Panc1 (cell line): ENCODE data around the gene PDK2. TPM values are rescaled to one million over a fixed set of nuclear protein-coding genes. Genes with fewer than 3 reads are reported as not detected.

Source experiments
- ATAC-seq: fragments of 200-7000 bp; cut with Tn5 transposase; 2 replicates; pipeline ENCODE4 v1.9.1; 2020; ENCODE audit warnings: mild to moderate bottlenecking, moderate library complexity
- BruUV-seq: library from RNA; stranded (reverse); fragments of 400-500 nt; replicated peaks from 2 replicates; lab custom pipeline; 2021; lab: Mats Ljungman, UMichigan
- CTCF ChIA-PET: fragments of 300-600 bp; sonication (Branson Sonifier 250); formaldehyde crosslinking; loops from one replicate; lab custom pipeline; 2022; ENCODE audit warnings: antibody characterized with exemption; lab: Charles Lee
- POLR2A ChIA-PET: fragments of 300-600 bp; sonication (Branson Sonifier 250); formaldehyde crosslinking; loops from one replicate; lab custom pipeline; 2022; ENCODE audit warnings: antibody characterized with exemption; lab: Charles Lee
- DNase-seq: peaks from one replicate; pipeline ENCODE4 v3.0.0-alpha.2; 2010; ENCODE audit warnings: low read depth, low spot score
- H3K27ac ChIP-seq: 2 replicates; pipeline ENCODE4 v1.5.1; 2011; ENCODE audit warnings: mild to moderate bottlenecking, low read length, inconsistent platforms
- H3K27me3 ChIP-seq: fragments of 200-500 bp; sonication (Bioruptor generic); 2 replicates; pipeline ENCODE4 v1.6.0; 2014; ENCODE audit warnings: low read length, inconsistent platforms; ENCODE audit not compliant: control insufficient read depth, insufficient read depth
- H3K36me3 ChIP-seq: fragments of 200-500 bp; sonication (Bioruptor generic); 2 replicates; pipeline ENCODE4 v1.5.1; 2014; ENCODE audit warnings: inconsistent platforms, mild to moderate bottlenecking, low read length, moderate library complexity; ENCODE audit not compliant: control insufficient read depth, insufficient read depth
- H3K4me1 ChIP-seq: 2 replicates; pipeline ENCODE4 v1.5.1; 2011; ENCODE audit warnings: inconsistent platforms, mild to moderate bottlenecking, low read length, moderate library complexity; ENCODE audit not compliant: control insufficient read depth, insufficient read depth
- H3K4me3 ChIP-seq, 2 experiments: 2 replicates each; pipeline ENCODE4 v1.5.1; 2011 to 2012; ENCODE audit warnings: low read depth in 2 of 2, low read length in 2 of 2, mild to moderate bottlenecking in 2 of 2, inconsistent platforms in 1 of 2, moderate library complexity in 1 of 2
- H3K9me3 ChIP-seq: fragments of 200-500 bp; sonication (Bioruptor generic); 2 replicates; pipeline ENCODE4 v1.5.1; 2014; ENCODE audit warnings: low read depth, mild to moderate bottlenecking, inconsistent platforms, low read length, moderate library complexity; ENCODE audit not compliant: control insufficient read depth, insufficient read depth
- CTCF ChIP-seq: fragments of 450-650 bp; IDR thresholded peaks from 2 replicates; pipeline ENCODE4 v1.5.1; 2017; ENCODE audit warnings: mild to moderate bottlenecking
- POLR2AphosphoS5 ChIP-seq: IDR thresholded peaks from 2 replicates; pipeline ENCODE4 v1.6.1; 2012; ENCODE audit warnings: mild to moderate bottlenecking, low read depth, low read length, moderate library complexity
- REST ChIP-seq, 2 experiments: IDR thresholded peaks; 2 replicates each; pipeline ENCODE4 v1.6.1; 2011 to 2012; ENCODE audit warnings: low read depth in 2 of 2, control low read depth in 1 of 2, low read length in 1 of 2, mild to moderate bottlenecking in 1 of 2, moderate library complexity in 1 of 2; ENCODE audit not compliant: insufficient read depth in 1 of 2
- SIN3A ChIP-seq: IDR thresholded peaks from 2 replicates; pipeline ENCODE4 v1.6.1; 2012; ENCODE audit warnings: low read depth, mild to moderate bottlenecking, low read length, moderate library complexity, borderline replicate concordance; ENCODE audit not compliant: insufficient read depth
- in situ Hi-C: cut with HindIII; loops from 2 replicates; pipeline ENCODE4 v1.10.0; 2016; ENCODE audit warnings: low sequenced_read_pairs, low pct_unique_long_range_greater_than_20kb
- intact Hi-C: fragments of 100-400 bp; cut with micrococcal nuclease; formaldehyde crosslinking; loops from one replicate; pipeline ENCODE4 v1.10.0; 2022; ENCODE audit not compliant: unreplicated experiment
- total RNA-seq: library from RNA; stranded (reverse); gene quantifications from one replicate; pipeline ENCODE4 v1.2.1, GENCODE V29; 2021; ENCODE audit not compliant: unreplicated experiment

PDK2 gene
- total RNA-seq, 1 experiment from 2014 or later, result 46.0 TPM

GRCh38 chr17:50080827-50081226, 14.3 kb upstream of the PDK2 start:
- no peak overlapping the region for H3K27ac ChIP-seq
- no TSS peak for BruUV-seq
- no peaks in the 10 kb centered on the region for H3K4me1 ChIP-seq
- ChIA-PET POLR2A (no interaction called here), CTCF (no interaction called here)
- in situ Hi-C loops (no loop called here), intact Hi-C loops (no loop called here)
- H3K4me3 ChIP-seq, result no peak overlapping the region
- TF ChIP-seq CTCF, result no peak
- TF ChIP-seq POLR2AphosphoS5, result 0 out of 2 replicates have a peak, but pooled peaks have one; percentile 16
- DNase-seq (no peak), ATAC-seq (no peak)
- H3K27me3 ChIP-seq, result no peaks in the 10 kb centered on the region
- peaks cover 12% of the 10 kb centered on the region for H3K36me3 ChIP-seq
- H3K9me3 ChIP-seq, result no peaks in the 10 kb centered on the region

- no peaks in the 10 kb centered on the region for H3K27me3 ChIP-seq
- in situ Hi-C loops (no loop called here), intact Hi-C loops (no loop called here)
- peaks cover 14% of the 10 kb centered on the region for H3K36me3 ChIP-seq
- ChIA-PET POLR2A (no interaction called here), CTCF (no interaction called here)
- no peaks in the 10 kb centered on the region for H3K9me3 ChIP-seq
- ATAC-seq (no peak), DNase-seq (no peak)
- TF ChIP-seq SIN3A (no peak), REST (IDR thresholded peaks at IDR 0.05; ENCODE audit: insufficient read depth in 1 of 2, low read depth in 2 of 2, low read length in 1 of 2) (no peak), POLR2AphosphoS5 (no peak), CTCF (no peak)
- no peak overlapping the region for H3K4me3 ChIP-seq
- no peaks in the 10 kb centered on the region for H3K4me1 ChIP-seq
- BruUV-seq, result no TSS peak
- H3K27ac ChIP-seq, result no peak overlapping the region
Measured at GRCh38 chr17:50081757-50082156, 13.4 kb upstream of the PDK2 start.
